NCI-H748 treated with DMSO at 0.1 percent for 48 hours (cell line): ENCODE data around the gene MGAT5.

Experiments used
- DNase-seq: peaks from one replicate; lab custom pipeline; 2025; lab: John Stamatoyannopoulos, UW

Gene MGAT5

DNA sequence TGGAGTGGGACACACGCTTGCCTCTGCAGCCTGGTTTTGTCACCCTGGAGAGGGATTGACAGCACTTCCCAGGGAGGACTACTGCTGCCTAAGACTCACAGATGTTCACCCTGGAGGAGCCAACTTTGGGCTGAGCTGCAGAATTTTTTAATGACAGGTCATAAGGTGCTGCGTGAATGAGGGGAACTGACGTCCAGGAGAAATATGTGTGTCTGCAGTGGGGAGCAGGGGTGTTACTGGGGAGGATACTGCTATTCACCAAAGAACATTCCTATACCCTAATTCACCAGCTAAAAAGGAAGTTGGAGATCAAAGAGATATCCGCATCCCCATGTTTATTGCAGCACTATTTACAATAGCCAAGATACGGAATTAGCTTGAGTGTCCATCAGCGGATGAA lies 144.4 kb downstream of the MGAT5 start:
- DNase-seq: no peak

GRCh38 chr2:134399096-134399495 lies 145.2 kb downstream of the MGAT5 start:
- DNase-seq: no peak

DNA sequence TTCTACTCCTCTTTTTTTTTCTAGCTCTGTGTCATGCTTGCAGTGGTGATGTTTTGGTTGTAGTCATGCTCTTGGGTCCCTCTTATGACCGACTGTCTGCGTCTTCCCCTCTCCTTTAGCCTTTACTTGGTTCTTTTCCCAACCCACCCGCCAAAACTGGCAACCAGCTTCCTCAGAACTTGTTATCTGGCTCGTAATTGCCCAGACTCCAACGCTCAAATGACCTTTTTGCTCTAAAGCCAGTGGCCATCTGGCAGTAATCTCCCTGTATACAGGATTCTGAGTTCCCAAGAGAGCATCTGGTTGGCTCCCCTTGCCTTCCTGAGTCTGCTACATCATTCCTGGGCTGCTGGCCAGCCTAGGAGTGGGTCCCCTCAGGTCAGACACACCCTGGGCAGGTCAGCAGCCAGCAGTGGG lies 147.2 kb downstream of the MGAT5 start:
- no peak for DNase-seq

DNA sequence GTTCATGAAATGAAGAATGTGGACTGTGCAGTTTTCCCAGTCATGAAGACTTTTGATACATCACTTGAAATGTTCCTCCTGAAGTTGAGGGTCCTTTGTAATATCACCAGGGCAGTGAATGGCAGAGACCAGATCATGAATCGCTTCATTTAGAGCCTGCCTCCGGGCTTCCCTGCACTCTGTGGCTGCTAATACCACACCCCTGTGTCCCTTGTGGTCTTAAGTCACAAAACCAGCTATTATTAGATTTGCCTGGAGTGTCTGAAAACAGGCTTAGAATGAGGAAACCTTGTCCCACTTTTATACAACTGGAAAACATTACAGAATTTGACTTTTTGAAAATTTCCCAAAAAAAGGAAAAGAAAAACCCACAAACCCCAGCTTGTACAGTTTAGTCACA lies 147.9 kb downstream of the MGAT5 start:
- no peak for DNase-seq

DNA sequence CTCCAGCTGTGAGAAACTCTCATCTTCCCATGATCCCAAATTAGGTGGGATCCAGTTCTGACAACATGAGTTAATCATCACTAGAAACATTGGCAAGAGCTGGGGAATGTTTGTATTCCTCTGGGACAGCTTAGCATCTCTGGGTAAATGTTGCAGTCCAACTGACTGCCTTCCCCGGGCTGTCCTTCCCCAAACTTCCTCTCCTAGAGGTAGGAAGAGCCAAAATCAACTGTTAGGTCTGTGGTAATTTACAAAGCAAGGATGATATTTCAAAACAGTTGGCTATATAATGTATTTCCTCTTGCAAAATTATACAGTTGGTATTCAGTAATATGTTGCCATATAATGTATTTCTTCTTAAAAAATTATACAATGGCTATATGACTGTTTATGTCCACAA lies 148.5 kb downstream of the MGAT5 start:
- DNase-seq: no peak

DNA sequence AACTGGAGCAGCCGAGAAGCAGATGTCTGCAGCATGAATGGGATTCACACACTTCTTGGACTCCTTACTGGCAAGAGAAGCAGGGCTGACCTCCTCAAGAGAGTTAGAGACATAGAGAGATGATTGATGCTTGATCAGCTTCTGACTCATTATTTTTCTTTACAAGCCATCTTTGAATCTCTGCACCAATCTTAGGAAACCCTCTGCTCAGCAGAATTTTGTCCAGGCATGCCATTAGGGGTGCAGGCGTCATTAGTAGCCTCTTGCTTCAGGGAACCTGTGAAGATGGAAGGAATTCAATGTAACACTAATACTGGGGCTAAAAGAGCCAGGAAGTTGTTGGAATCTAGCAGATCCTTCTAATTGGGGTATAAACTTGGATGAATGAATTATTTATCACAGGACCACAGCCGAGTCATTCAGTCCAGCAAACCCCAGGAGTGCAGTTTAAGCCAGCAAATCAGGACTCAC lies 151.8 kb downstream of the MGAT5 start:
- no peak for DNase-seq

- DNase-seq: no peak
These were observed 152.4 kb downstream of the MGAT5 start for GRCh38 chr2:134406311-134406710.

GRCh38 chr2:134406736-134407135 lies 152.9 kb downstream of the MGAT5 start:
- DNase-seq: no peak

DNA sequence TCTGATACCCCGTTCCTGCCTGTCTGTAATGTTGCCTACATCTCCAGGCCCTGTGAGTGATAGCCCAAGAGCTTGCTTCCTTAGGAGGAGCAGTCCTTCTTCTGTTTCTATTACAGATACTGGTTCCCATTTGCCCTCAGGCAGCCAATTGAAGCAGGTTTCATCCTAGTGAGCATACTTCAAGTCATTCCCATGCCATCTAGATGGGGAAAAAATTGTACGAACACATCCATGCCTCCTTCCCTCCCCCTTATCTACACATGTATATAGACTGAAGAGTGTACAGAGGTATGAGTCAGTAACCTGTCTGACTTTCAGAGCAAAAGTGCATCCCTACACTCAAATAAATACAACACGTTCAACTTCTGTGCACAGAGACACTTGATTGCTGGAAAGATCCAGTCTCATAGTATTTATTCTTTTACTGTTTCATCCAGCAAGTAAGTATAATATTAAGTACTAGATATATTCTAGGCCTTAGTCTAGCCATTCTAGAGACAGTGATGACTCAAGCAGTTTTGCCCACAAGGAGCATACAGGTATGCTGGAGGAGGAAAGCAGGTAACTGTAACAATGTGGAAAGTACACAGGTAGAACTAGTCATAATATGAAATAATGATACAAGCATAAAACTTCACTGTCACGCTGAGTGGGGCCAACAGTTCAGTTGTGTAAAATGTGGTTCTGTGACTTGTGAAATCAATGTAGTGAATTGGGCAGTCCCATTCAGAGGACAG lies 153.4 kb downstream of the MGAT5 start:
- no peak for DNase-seq

GRCh38 chr2:134408386-134408785 lies 154.5 kb downstream of the MGAT5 start:
- no peak for DNase-seq

DNA sequence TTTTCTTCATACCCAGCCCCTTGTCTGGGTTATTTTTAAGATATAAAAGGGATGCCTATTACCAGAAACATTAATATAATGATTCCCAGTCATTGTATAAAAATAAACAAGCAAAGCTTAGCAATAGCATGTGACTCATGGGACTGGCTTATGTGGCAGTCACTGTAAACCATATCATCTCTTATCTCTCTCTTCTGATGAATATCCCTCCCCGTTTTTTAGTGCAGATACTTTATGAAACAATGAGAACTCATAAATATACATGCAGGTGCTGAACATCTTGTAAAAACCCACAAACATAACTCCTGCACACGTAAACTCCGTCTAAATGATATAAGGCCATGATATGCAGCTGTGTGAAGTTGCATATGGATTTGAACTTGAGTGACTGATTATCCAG lies 154.9 kb downstream of the MGAT5 start:
- no peak for DNase-seq

- no peak for DNase-seq
These were observed 156.1 kb downstream of the MGAT5 start for GRCh38 chr2:134410006-134410405.

DNA sequence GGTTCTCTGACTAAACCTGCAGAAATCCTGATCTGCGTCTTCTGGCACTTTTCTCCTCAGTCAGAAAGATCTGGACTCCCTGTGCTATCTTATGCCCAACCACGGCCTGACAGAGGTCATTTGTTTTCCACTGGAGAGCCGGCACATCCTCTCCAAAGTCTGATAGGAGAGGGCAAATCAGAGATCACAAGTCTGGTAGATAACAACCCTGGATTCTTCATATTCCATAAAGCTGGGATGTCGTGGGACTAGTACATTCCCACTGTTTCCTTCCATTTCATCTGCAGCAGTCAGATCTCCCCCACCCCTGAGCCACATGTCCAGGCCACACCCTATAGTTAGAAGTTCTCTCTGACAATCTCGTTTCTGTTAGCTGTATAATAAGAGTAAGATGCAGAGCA lies 157.0 kb downstream of the MGAT5 start:
- DNase-seq: no peak

DNA sequence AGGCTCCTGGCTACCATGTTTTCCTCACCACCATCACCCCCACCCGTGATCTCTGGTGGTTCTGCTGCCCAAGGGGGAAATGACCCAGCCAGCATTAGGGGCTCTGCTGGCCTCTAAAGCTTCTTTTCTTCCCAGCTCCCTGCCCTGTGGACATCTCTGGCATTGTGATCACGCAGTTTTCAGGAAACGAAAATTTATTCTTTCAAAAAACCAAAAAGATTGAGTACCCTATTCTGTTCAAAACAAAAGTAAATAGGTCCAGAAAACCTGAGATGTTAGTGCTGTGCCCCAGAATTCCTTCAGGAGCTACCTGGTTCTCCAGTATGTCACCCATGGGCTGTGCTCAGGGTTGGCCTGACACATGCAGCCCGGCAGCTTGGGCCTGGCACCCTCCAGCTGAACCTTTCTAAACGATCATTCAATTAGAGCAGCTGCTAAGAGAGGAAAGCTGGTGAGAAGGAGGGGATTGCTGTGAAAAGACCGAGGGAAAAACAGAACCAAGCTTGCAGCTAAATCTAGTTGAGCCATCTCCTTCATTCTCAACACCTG lies 157.5 kb downstream of the MGAT5 start:
- DNase-seq: no peak

GRCh38 chr2:134411828-134412638 lies 158.2 kb downstream of the MGAT5 start:
- peak; percentile 35 for DNase-seq

- DNase-seq: no peak
These were observed 158.7 kb downstream of the MGAT5 start for GRCh38 chr2:134412639-134412999.

DNA sequence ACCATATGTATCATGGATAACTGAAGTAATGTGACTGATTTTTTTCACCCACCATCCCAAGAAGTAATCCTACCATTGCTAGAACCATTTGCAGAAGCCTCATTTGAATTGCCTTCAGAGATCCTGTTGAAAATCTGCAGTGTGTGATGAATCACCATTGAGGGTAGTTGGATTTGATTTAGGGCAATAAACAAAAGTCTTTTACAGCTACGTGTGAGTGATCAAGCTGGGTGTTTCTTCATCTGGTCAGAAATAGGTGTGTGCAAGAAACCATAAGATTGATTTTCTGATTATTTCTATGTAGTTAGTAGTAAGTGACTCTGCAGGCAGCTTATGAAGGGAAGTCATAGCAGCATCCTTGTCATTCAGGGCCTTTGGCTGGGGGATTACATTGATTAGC lies 159.6 kb downstream of the MGAT5 start:
- no peak for DNase-seq

DNA sequence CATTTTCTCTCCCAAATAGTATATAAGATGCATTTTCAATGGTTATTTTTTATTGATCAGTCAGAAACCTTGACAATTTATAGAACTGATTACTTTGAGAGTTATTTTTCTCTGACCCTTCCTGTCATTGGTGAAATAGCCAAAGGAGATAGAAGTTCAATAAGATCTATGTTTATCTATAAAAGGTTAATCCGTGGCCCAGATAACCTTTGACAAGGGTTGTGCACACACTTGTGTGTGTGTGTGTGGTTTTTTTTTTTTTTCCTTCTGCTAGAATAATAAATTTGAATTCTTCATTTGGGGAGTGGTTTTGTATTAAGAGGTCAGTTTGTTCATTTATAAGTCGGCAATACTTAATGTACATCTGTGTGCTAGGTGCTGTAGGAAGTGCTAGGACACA lies 160.0 kb downstream of the MGAT5 start:
- no peak for DNase-seq

GRCh38 chr2:134416018-134416417 lies 162.1 kb downstream of the MGAT5 start:
- no peak for DNase-seq

DNA sequence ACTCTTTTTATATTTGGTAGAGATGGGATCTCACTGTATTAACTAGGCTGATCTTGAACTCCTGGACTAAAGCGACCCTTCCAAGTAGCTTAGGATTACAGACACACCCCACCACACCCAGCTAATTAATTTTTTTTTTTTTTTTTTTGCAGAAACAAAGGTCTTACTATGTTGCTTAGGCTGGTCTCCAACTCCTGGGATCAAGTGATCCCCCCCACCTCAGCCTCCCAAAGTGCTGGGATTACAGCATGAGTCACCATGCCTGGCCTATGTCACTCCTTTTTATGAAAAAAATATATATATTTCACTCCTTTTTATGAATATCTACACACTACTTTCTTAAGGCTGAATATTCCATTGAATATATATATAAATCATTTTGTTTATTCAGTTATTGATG lies 162.8 kb downstream of the MGAT5 start:
- DNase-seq: no peak

GRCh38 chr2:134417968-134418582 lies 164.2 kb downstream of the MGAT5 start:
- DNase-seq: no peak

- no peak for DNase-seq
These were observed 166.4 kb downstream of the MGAT5 start for GRCh38 chr2:134420259-134420658.

DNA sequence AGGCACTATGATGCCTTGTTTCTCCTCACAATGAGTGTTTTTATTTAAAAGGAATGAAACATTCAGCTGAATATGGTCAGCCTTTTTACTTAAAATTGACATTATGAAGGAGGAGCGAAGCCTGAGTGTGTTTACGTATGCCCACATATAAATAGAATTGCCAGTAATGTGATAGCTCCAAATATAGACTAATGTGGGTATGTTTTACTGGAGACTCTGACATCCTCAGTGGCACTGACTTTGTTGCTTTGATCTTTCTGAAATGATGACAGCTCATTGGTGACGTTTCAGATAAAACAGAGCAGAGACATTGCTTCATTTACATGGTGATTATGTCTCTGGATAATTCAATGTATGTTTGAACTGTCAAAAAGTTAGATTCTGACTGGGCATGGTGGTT lies 167.0 kb downstream of the MGAT5 start:
- DNase-seq: no peak
